GM06990 (cell line): ENCODE data around the gene NUMA1.

Source experiments
- DNase-seq: peaks from one replicate; pipeline ENCODE4 v3.0.0-alpha.2; 2011; ENCODE audit not compliant: insufficient read length; ENCODE audit errors: extremely low read depth
- H3K27me3 ChIP-seq: replicated peaks from 2 replicates; pipeline ENCODE4 v1.6.0; 2011; ENCODE audit warnings: low read length; ENCODE audit not compliant: control insufficient read depth, insufficient read depth
- H3K36me3 ChIP-seq: 2 replicates; pipeline ENCODE4 v1.5.1; 2011; ENCODE audit warnings: low read length; ENCODE audit not compliant: control insufficient read depth, insufficient read depth
- H3K4me3 ChIP-seq: replicated peaks from 2 replicates; pipeline ENCODE4 v1.5.1; 2011; ENCODE audit warnings: low read depth, mild to moderate bottlenecking, control low read depth, low read length
- CTCF ChIP-seq: IDR thresholded peaks from 2 replicates; pipeline ENCODE4 v1.5.1; 2011; ENCODE audit warnings: low read length, control low read depth, mild to moderate bottlenecking, inconsistent platforms; ENCODE audit not compliant: insufficient read depth, poor library complexity, severe bottlenecking

NUMA1 gene

GRCh38 chr11:72058416-72059034 lies 21.8 kb downstream of the NUMA1 start:
- no peak for TF ChIP-seq CTCF
- Histone ChIP-seq H3K36me3 (peaks cover 2% of the 10 kb centered on the region), H3K4me3 (no peak overlapping the region), H3K27me3 (no peaks in the 10 kb centered on the region)
- no peak for DNase-seq

GRCh38 chr11:72048766-72049460 lies 31.4 kb downstream of the NUMA1 start:
- no peaks in the 10 kb centered on the region for H3K27me3 ChIP-seq
- no peak for DNase-seq
- peaks cover 9% of the 10 kb centered on the region for H3K36me3 ChIP-seq
- no peak for TF ChIP-seq CTCF
- H3K4me3 ChIP-seq, result no peak overlapping the region

GRCh38 chr11:72045849-72046248 lies 34.5 kb downstream of the NUMA1 start:
- no peak overlapping the region for H3K4me3 ChIP-seq
- peaks cover 9% of the 10 kb centered on the region for H3K36me3 ChIP-seq

GRCh38 chr11:72042064-72042745 lies 38.1 kb downstream of the NUMA1 start:
- no peak for TF ChIP-seq CTCF
- DNase-seq, result no peak
- H3K4me3 ChIP-seq, result peak overlapping the region; percentile 72

More at GRCh38 chr11:72045849-72046248, 34.5 kb downstream of the NUMA1 start:
- DNase-seq, result no peak
- TF ChIP-seq CTCF, result no peak
- no peaks in the 10 kb centered on the region for H3K27me3 ChIP-seq

GRCh38 chr11:72041364-72042063 lies 38.8 kb downstream of the NUMA1 start:
- TF ChIP-seq CTCF, result no peak
- no peaks in the 10 kb centered on the region for H3K27me3 ChIP-seq
- peak overlapping the region; percentile 72 for H3K4me3 ChIP-seq
- peak; percentile 64 for DNase-seq
- H3K36me3 ChIP-seq, result peaks cover 7% of the 10 kb centered on the region

More at GRCh38 chr11:72042064-72042745, 38.1 kb downstream of the NUMA1 start:
- Histone ChIP-seq H3K36me3 (peaks cover 7% of the 10 kb centered on the region), H3K27me3 (no peaks in the 10 kb centered on the region)
